ENCODE results near the gene THAP3.

The THAP3 gene

GRCh38 chr1:6601049-6601922 is 23.4 kb upstream of the THAP3 start:
- Histone ChIP-seq H3K4me1 (peaks cover 42 to 78% (median 66%) of the 10 kb centered on the region in 10 experiments), H3K4me2 (peak overlapping the region; percentile 91 to 100 (median 99)), H4K20me1 (peaks cover 42 to 62% (median 58%) of the 10 kb centered on the region in 11 experiments; a peak in 21 of 22 replicates), H3K36me3 (peaks cover 21 to 33% (median 31%) of the 10 kb centered on the region in 11 experiments), H3K4me3 (peak overlapping the region; percentile 70 to 89 (median 79)), H3K9me3 (replicated peaks in 1 of 11) (no peaks in the 10 kb centered on the region), H3K27ac (peak overlapping the region; percentile 44 to 91 (median 85); a peak in 21 of 22 replicates), H3K9ac (peak overlapping the region; percentile 77 to 90 (median 87)), H3K27me3 (no peaks in the 10 kb centered on the region; a peak in 1 of 22 replicates)
- no peak for TF ChIP-seq Cebpa-rat (IDR thresholded peaks at IDR 0.05)

DNA sequence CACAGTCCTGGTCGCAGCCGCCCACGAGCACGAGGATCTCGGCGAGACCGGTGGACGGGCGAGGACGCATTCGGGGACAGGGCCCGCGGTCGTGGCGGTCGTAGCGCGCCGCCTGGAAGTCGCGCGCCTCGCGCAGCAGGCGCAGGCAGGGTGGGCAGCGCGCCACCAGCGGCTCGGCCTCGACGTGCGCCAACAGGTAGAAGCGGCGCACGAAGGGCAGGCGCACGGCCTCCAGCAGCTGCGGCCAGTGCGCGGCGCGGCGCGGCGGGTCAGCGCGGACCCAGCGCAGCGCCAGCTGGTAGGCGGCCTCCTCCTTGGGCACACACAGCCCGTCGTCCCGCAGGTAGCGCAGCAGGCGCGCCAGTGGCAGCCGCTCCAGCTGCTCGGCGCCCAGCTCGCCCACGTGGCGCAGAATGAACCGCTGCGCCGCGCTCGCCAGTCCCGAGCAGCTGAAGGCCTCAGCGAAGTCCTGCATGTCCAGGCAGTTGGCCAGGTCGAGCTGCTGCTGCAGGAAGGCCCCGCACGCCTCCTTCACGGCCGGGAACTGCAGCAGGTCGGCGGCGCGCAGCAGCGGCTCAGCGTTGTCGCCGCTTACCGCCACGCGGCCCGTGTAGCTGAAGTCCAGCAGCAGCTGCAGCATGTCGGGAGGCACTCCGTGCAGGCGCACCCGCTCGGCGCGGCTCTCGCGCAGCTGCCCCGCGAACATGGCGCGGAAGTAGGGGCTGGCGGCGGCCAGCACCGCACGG is 22.6 kb upstream of the THAP3 start:
- peak overlapping the region; percentile 77 to 90 (median 87) for H3K9ac ChIP-seq
- H3K4me2 ChIP-seq, result peak overlapping the region; percentile 91 to 100 (median 99)
- H3K36me3 ChIP-seq, result peaks cover 13 to 25% (median 23%) of the 10 kb centered on the region in 11 experiments
- peaks cover 34 to 54% (median 50%) of the 10 kb centered on the region in 11 experiments; a peak in 21 of 22 replicates for H4K20me1 ChIP-seq
- peak overlapping the region; percentile 70 to 89 (median 79) for H3K4me3 ChIP-seq
- no peaks in the 10 kb centered on the region for H3K9me3 ChIP-seq (replicated peaks in 1 of 11)
- H3K4me1 ChIP-seq, result peaks cover 42 to 72% (median 66%) of the 10 kb centered on the region in 10 experiments
- H3K27me3 ChIP-seq, result no peaks in the 10 kb centered on the region; a peak in 1 of 22 replicates
- H3K27ac ChIP-seq, result peak overlapping the region; percentile 44 to 91 (median 85); a peak in 21 of 22 replicates
- TF ChIP-seq Cebpa-rat (IDR thresholded peaks at IDR 0.05), result no peak

GRCh38 chr1:6602669-6603237 is 21.9 kb upstream of the THAP3 start, which contains the start of gene KLHL21:
KLHL21 (minus strand) TSS chr1:6602869; CDS start chr1:6602817, 52 bp downstream.
- H3K4me2 ChIP-seq, result peak within 1 kb of the TSS; percentile 91 to 100 (median 99)
- H3K4me1 ChIP-seq, result peaks cover 42 to 67% (median 62%) of the 10 kb centered on the region in 10 experiments
- H3K9me3 ChIP-seq (replicated peaks in 1 of 11), result no peaks in the 10 kb centered on the region
- H3K27me3 ChIP-seq, result no peaks in the 10 kb centered on the region; a peak in 1 of 22 replicates
- H3K27ac ChIP-seq, result peak within 1 kb of the TSS; percentile 74 to 91 (median 86)
- H4K20me1 ChIP-seq, result peaks cover 28 to 47% (median 44%) of the 10 kb centered on the region in 11 experiments; a peak in 21 of 22 replicates
- TF ChIP-seq Cebpa-rat (IDR thresholded peaks at IDR 0.05), result no peak
- H3K4me3 ChIP-seq, result peak within 1 kb of the TSS; percentile 70 to 89 (median 79)
- H3K9ac ChIP-seq, result peak within 1 kb of the TSS; percentile 77 to 90 (median 87)
- peaks cover 7 to 18% (median 16%) of the 10 kb centered on the region in 11 experiments for H3K36me3 ChIP-seq

GRCh38 chr1:6603238-6603914 is 21.3 kb upstream of the THAP3 start:
- no peak for TF ChIP-seq Cebpa-rat (IDR thresholded peaks at IDR 0.05)
- peak overlapping the region; percentile 74 to 91 (median 86) for H3K27ac ChIP-seq
- H3K4me1 ChIP-seq, result peaks cover 38 to 64% (median 57%) of the 10 kb centered on the region in 10 experiments

DNA sequence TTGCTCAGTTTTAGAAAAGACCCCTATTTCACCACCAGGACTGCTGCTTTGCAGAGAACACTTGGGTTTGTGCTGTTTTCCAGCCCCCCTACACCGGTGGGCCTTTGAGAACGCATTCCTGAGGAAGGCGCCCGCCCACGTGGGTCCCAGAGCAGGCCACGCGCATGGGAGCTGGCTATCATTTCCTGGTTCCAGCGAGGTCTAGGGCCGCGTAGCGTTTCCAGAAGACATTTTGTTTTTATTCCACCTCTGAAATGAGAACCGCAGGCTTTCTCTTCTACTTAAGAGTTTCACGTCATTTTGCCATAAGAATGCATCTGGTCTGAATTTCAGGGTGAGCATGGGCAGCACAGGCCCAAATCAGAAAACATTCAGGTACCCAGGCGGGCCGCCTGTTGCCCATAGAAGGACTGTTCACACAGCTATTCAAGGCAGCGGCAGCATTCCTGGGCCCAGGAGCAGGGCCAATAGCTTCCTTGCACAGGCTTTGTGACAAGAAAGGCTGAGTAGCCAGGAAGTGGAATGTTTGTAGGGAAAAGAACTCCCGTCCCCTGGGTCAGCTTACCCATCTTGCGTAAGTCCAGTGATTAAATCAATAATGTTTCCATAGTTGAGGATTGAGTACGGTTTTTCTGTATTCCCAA is 20.6 kb upstream of the THAP3 start:
- Histone ChIP-seq H3K4me1 (peaks cover 31 to 57% (median 50%) of the 10 kb centered on the region in 10 experiments), H3K27ac (peak overlapping the region; percentile 74 to 91 (median 86); a peak in 21 of 22 replicates), H3K27me3 (no peaks in the 10 kb centered on the region; a peak in 1 of 22 replicates), H3K36me3 (peaks cover 0 to 5% (median 3%) of the 10 kb centered on the region in 11 experiments; a peak in 15 of 22 replicates), H3K4me3 (peak overlapping the region; percentile 70 to 89 (median 79); a peak in 18 of 20 replicates), H3K9me3 (replicated peaks in 1 of 11) (no peaks in the 10 kb centered on the region), H4K20me1 (peaks cover 18 to 34% (median 32%) of the 10 kb centered on the region in 11 experiments; a peak in 20 of 22 replicates), H3K4me2 (peak overlapping the region; percentile 80 to 100 (median 99)), H3K9ac (peak overlapping the region; percentile 77 to 90 (median 87))
- TF ChIP-seq Cebpa-rat (IDR thresholded peaks at IDR 0.05), result no peak

More at GRCh38 chr1:6603238-6603914, 21.3 kb upstream of the THAP3 start:
- Histone ChIP-seq H3K9me3 (replicated peaks in 1 of 11) (no peaks in the 10 kb centered on the region), H3K4me2 (peak overlapping the region; percentile 80 to 100 (median 99)), H3K36me3 (peaks cover under 1 to 12% (median 10%) of the 10 kb centered on the region in 11 experiments; a peak in 20 of 22 replicates), H3K4me3 (peak overlapping the region; percentile 70 to 89 (median 79)), H4K20me1 (peaks cover 21 to 41% (median 37%) of the 10 kb centered on the region in 11 experiments; a peak in 20 of 22 replicates), H3K27me3 (no peaks in the 10 kb centered on the region; a peak in 1 of 22 replicates), H3K9ac (peak overlapping the region; percentile 77 to 90 (median 87))

GRCh38 chr1:6612641-6613360 is 11.9 kb upstream of the THAP3 start:
- peak overlapping the region; percentile 80 to 99 (median 96) for H3K4me3 ChIP-seq
- H3K9me3 ChIP-seq (replicated peaks in 1 of 11), result no peaks in the 10 kb centered on the region
- peaks cover 0 to 19% (median 13%) of the 10 kb centered on the region in 11 experiments; a peak in 10 of 22 replicates for H3K27me3 ChIP-seq
- H3K4me2 ChIP-seq, result peak overlapping the region; percentile 91 to 99 (median 97)
- peaks cover 16 to 26% (median 20%) of the 10 kb centered on the region in 10 experiments for H3K4me1 ChIP-seq
- H3K9ac ChIP-seq, result peak overlapping the region; percentile 74 to 87 (median 83)
- TF ChIP-seq Cebpa-rat (IDR thresholded peaks at IDR 0.05), result no peak
- H3K36me3 ChIP-seq, result peaks cover 9 to 14% (median 13%) of the 10 kb centered on the region in 11 experiments; a peak in 21 of 22 replicates
- H3K27ac ChIP-seq, result peak overlapping the region; percentile 64 to 79 (median 72)
- H4K20me1 ChIP-seq, result peaks cover 14 to 28% (median 27%) of the 10 kb centered on the region in 11 experiments
